Measurements from ENCODE around the gene DNAI4.

- no peak; the same call in 1 of the 2 replicates for TF ChIP-seq CEBPB (IDR thresholded peaks at IDR 0.05; ENCODE audit: low read depth, low read length)
- TF ChIP-seq, protein P1, sequence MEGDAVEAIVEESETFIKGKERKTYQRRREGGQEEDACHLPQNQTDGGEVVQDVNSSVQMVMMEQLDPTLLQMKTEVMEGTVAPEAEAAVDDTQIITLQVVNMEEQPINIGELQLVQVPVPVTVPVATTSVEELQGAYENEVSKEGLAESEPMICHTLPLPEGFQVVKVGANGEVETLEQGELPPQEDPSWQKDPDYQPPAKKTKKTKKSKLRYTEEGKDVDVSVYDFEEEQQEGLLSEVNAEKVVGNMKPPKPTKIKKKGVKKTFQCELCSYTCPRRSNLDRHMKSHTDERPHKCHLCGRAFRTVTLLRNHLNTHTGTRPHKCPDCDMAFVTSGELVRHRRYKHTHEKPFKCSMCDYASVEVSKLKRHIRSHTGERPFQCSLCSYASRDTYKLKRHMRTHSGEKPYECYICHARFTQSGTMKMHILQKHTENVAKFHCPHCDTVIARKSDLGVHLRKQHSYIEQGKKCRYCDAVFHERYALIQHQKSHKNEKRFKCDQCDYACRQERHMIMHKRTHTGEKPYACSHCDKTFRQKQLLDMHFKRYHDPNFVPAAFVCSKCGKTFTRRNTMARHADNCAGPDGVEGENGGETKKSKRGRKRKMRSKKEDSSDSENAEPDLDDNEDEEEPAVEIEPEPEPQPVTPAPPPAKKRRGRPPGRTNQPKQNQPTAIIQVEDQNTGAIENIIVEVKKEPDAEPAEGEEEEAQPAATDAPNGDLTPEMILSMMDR (conservative IDR thresholded peaks at IDR 0.05; ENCODE audit: low read depth, low read length): no peak
- TF ChIP-seq RFX5 (IDR thresholded peaks at IDR 0.05; ENCODE audit: low read depth, low read length): no peak
- TF ChIP-seq MAZ (IDR thresholded peaks at IDR 0.05; ENCODE audit: borderline replicate concordance, low read depth, low read length): no peak
- TF ChIP-seq SMC3 (IDR thresholded peaks at IDR 0.05; ENCODE audit: low read depth, low read length): no peak
- no peak for TF ChIP-seq CHD1 (IDR thresholded peaks at IDR 0.05; ENCODE audit: low read depth, low read length)
- no peak for TF ChIP-seq POLR2A (IDR thresholded peaks at IDR 0.05; ENCODE audit: low read depth, low read length)
- no peak for TF ChIP-seq RAD21 (IDR thresholded peaks at IDR 0.05; ENCODE audit: low read length)
Observed at GRCh38 chr1:66940981-66941380, 16.3 kb upstream of the DNAI4 start.

All from IMR-90 (cell line).